Endometrium (tissue), 2 donors: Measurements from ENCODE around the gene MS4A13.
"Not testable (repeated sequence)": the region's sequence is repeated elsewhere in the genome, so short reads cannot be mapped to it uniquely, and the experiment has no call there.

Experiments
- FAIRE-seq: peaks from 2 replicates; lab custom pipeline; 2012; peaks lifted over from hg19 to GRCh38; lab: Jason Lieb, UNC
- donor health status: control.
- donor health status: control.

Gene MS4A13

GRCh38 chr11:60515144-60515855 is at the start of gene MS4A13:
Gene MS4A13 (plus strand): TSS chr11:60515392. CDS start chr11:60518084, 2,692 bp downstream.
- no peak for FAIRE-seq

- no peak for FAIRE-seq
Measured at GRCh38 chr11:60468829-60469228, 46.4 kb upstream of the MS4A13 start.

- no peak for FAIRE-seq
Measured at GRCh38 chr11:60469723-60470122, 45.5 kb upstream of the MS4A13 start.

GRCh38 chr11:60477035-60477445 is 38.2 kb upstream of the MS4A13 start:
- FAIRE-seq: no peak

- no peak for FAIRE-seq
Measured at GRCh38 chr11:60482361-60482760, 32.8 kb upstream of the MS4A13 start.

- FAIRE-seq: no peak
Measured at GRCh38 chr11:60485987-60486386, 29.2 kb upstream of the MS4A13 start.

- no peak for FAIRE-seq
Measured at GRCh38 chr11:60492488-60493009, 22.6 kb upstream of the MS4A13 start, which contains the start of gene MS4A12. Gene MS4A12 (plus strand): TSS chr11:60492778. CDS start chr11:60497319, 4,541 bp downstream.

GRCh38 chr11:60493454-60493853 is 21.7 kb upstream of the MS4A13 start:
- no peak for FAIRE-seq

- no peak for FAIRE-seq
Measured at GRCh38 chr11:60498399-60498798, 16.8 kb upstream of the MS4A13 start.

GRCh38 chr11:60498853-60499252 is 16.3 kb upstream of the MS4A13 start:
- no peak for FAIRE-seq

GRCh38 chr11:60500276-60500910 is 14.8 kb upstream of the MS4A13 start:
- FAIRE-seq: no peak

GRCh38 chr11:60502221-60502775 is 12.9 kb upstream of the MS4A13 start:
- no peak for FAIRE-seq

- no peak for FAIRE-seq
Measured at GRCh38 chr11:60504219-60504905, 10.8 kb upstream of the MS4A13 start.

GRCh38 chr11:60509609-60510008 is 5.6 kb upstream of the MS4A13 start:
- FAIRE-seq: not testable (repeated sequence)

- FAIRE-seq: not testable (repeated sequence)
Measured at GRCh38 chr11:60510209-60510608, 5.0 kb upstream of the MS4A13 start.

- FAIRE-seq: no peak
Measured at GRCh38 chr11:60511393-60511792, 3.8 kb upstream of the MS4A13 start.

- no peak for FAIRE-seq
Measured at GRCh38 chr11:60512651-60513225, 2.5 kb upstream of the MS4A13 start.

- FAIRE-seq: peak; percentile 87
Measured at GRCh38 chr11:60513496-60514460, 1.4 kb upstream of the MS4A13 start.

- FAIRE-seq: no peak
Measured at GRCh38 chr11:60528465-60528864, 13.3 kb downstream of the MS4A13 start.

- FAIRE-seq: no peak
Measured at GRCh38 chr11:60528934-60529333, 13.7 kb downstream of the MS4A13 start.
